GM19328 (cell line): ENCODE data around the gene DAG1.

Source experiments
- ATAC-seq: cut with Tn5 transposase; IDR thresholded peaks from one replicate; pipeline ENCODE4 v1.9.1; 2021; ENCODE audit warnings: mild to moderate bottlenecking, moderate library complexity; ENCODE audit not compliant: unreplicated experiment

DAG1 gene

GRCh38 chr3:49469936-49470713, at the start of gene DAG1:
Gene DAG1 (plus strand): TSS chr3:49470267. CDS start chr3:49510535, 40,268 bp downstream.
- ATAC-seq: peak; percentile 77

GRCh38 chr3:49421890-49422378, 48.1 kb upstream of the DAG1 start:
- no peak for ATAC-seq

GRCh38 chr3:49422379-49423248, 47.5 kb upstream of the DAG1 start, which contains the start of gene AMT:
Gene AMT (minus strand): TSS chr3:49422473. CDS start chr3:49422450, 23 bp downstream.
- ATAC-seq: no peak

- ATAC-seq: no peak
Measured at GRCh38 chr3:49424816-49425215, 45.3 kb upstream of the DAG1 start.

GRCh38 chr3:49427586-49427985, 42.5 kb upstream of the DAG1 start:
- ATAC-seq: no peak

GRCh38 chr3:49428752-49429080, 41.4 kb upstream of the DAG1 start:
- ATAC-seq: no peak

- ATAC-seq: no peak
Measured at GRCh38 chr3:49434731-49435130, 35.3 kb upstream of the DAG1 start.

GRCh38 chr3:49445391-49445790, 24.7 kb upstream of the DAG1 start:
- no peak for ATAC-seq

- ATAC-seq: no peak
Measured at GRCh38 chr3:49453621-49454020, 16.4 kb upstream of the DAG1 start.

GRCh38 chr3:49454458-49454857, 15.6 kb upstream of the DAG1 start:
- ATAC-seq: no peak

- ATAC-seq: no peak
Measured at GRCh38 chr3:49454898-49455681, 15.0 kb upstream of the DAG1 start.

- no peak for ATAC-seq
Measured at GRCh38 chr3:49456466-49456865, 13.6 kb upstream of the DAG1 start.

- no peak for ATAC-seq
Measured at GRCh38 chr3:49460188-49460890, 9.7 kb upstream of the DAG1 start.

- ATAC-seq: no peak
Measured at GRCh38 chr3:49460956-49461355, 9.1 kb upstream of the DAG1 start.

GRCh38 chr3:49461443-49462171, 8.5 kb upstream of the DAG1 start:
- ATAC-seq: no peak

- ATAC-seq: no peak
Measured at GRCh38 chr3:49462222-49462621, 7.8 kb upstream of the DAG1 start.

- ATAC-seq: no peak
Measured at GRCh38 chr3:49465270-49466034, 4.6 kb upstream of the DAG1 start.

GRCh38 chr3:49466085-49466484, 4.0 kb upstream of the DAG1 start:
- ATAC-seq: no peak
